ENCODE data around the gene CADM2.

Gene CADM2

GRCh38 chr3:84985795-84986194 lies 27.0 kb downstream of the CADM2 start:
- DNase-seq, result no peak

- DNase-seq, result no peak
These were observed 29.1 kb downstream of the CADM2 start for GRCh38 chr3:84987706-84988504.

GRCh38 chr3:84989102-84989501 lies 30.3 kb downstream of the CADM2 start:
- no peak for DNase-seq

- DNase-seq, result no peak
These were observed 32.7 kb downstream of the CADM2 start for GRCh38 chr3:84991422-84991900.

- DNase-seq, result no peak
These were observed 35.2 kb downstream of the CADM2 start for GRCh38 chr3:84993956-84994355.

- DNase-seq, result no peak
These were observed 39.8 kb downstream of the CADM2 start for GRCh38 chr3:84998545-84998944.

GRCh38 chr3:85003479-85003878 lies 44.7 kb downstream of the CADM2 start:
- DNase-seq, result no peak

- DNase-seq, result no peak
These were observed 45.4 kb downstream of the CADM2 start for GRCh38 chr3:85004147-85004546.

GRCh38 chr3:85005946-85006345 lies 47.2 kb downstream of the CADM2 start:
- no peak for DNase-seq

- no peak for DNase-seq
These were observed 48.7 kb downstream of the CADM2 start for GRCh38 chr3:85007195-85008094.

- no peak for DNase-seq
These were observed 62.0 kb downstream of the CADM2 start for GRCh38 chr3:85020828-85021227.

GRCh38 chr3:85030052-85030451 lies 71.3 kb downstream of the CADM2 start:
- DNase-seq, result no peak

GRCh38 chr3:85037203-85037602 lies 78.4 kb downstream of the CADM2 start:
- DNase-seq, result no peak

GRCh38 chr3:85041001-85041400 lies 82.2 kb downstream of the CADM2 start:
- DNase-seq, result no peak

GRCh38 chr3:85041562-85042055 lies 82.8 kb downstream of the CADM2 start:
- DNase-seq, result no peak

GRCh38 chr3:85050821-85051220 lies 92.0 kb downstream of the CADM2 start:
- DNase-seq, result no peak

GRCh38 chr3:85051786-85052185 lies 93.0 kb downstream of the CADM2 start:
- no peak for DNase-seq

GRCh38 chr3:85053626-85054025 lies 94.8 kb downstream of the CADM2 start:
- no peak for DNase-seq

GRCh38 chr3:85054579-85054978 lies 95.8 kb downstream of the CADM2 start:
- no peak for DNase-seq

GRCh38 chr3:85068911-85069310 lies 110.1 kb downstream of the CADM2 start:
- DNase-seq, result no peak

GRCh38 chr3:85074003-85074402 lies 115.2 kb downstream of the CADM2 start:
- no peak for DNase-seq

GRCh38 chr3:85075663-85076062 lies 116.9 kb downstream of the CADM2 start:
- no peak for DNase-seq

GRCh38 chr3:85077018-85077417 lies 118.2 kb downstream of the CADM2 start:
- DNase-seq, result no peak
